ENCODE data around the gene NOL4L. TPM values are rescaled to one million over a fixed set of nuclear protein-coding genes. Genes with fewer than 3 reads are reported as not detected.

The NOL4L gene
- total and polyA plus RNA-seq, 2 donors (not counting 3 experiments of a cell fraction or from before 2014, with no cell fraction given), result 55.2 to 79.6 TPM

DNA sequence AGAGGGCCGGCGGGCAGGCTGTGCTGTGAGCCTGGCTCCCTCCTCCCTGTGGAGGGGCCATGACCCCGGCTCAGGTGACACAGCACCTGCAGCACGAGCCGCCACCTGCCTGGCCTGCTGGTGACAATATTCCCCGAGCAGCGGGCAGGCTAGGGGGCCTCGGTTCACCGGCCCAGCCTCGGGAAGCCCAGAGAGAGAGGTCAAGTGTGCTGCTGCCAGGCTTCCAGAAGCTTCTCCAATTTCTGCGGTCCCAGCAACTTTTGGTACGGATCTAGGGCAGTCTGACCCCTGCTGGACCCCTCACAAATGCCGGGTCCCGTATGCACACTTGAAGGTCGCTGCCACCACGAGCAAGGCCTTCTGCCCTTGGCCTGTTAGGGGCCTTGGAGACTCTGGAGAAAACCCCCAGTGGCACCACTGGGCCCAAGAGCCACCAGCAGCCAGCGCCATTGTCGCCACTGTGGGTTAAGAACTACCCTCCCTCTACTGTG is 38.6 kb upstream of the NOL4L start:
- H3K9me1 ChIP-seq (replicated peaks; ENCODE audit: control insufficient read depth, extremely low read depth, insufficient read depth, low read length), result no peaks in the 10 kb centered on the region
- H2AFZ ChIP-seq (ENCODE audit: low read depth, low read length), result no peak overlapping the region
- no peak overlapping the region for H3K4me3 ChIP-seq (replicated peaks in 1 of 3; ENCODE audit: insufficient read depth in 1 of 3, low read depth in 1 of 3, low read length in 3 of 3)
- CTCF ChIA-PET, result no interaction called here
- no peaks in the 10 kb centered on the region for H3K36me3 ChIP-seq (ENCODE audit: control insufficient read depth in 2 of 2, extremely low read depth in 1 of 2, insufficient read depth in 2 of 2, low read length in 2 of 2)
- BruUV-seq (replicated peaks), result no TSS peak
- intact Hi-C loops (cut with micrococcal nuclease) (no loop called here), dilution Hi-C loops (cut with MboI; ENCODE audit: extremely low pct_ligation_motif_present, low sequenced_read_pairs) (no loop called here)
- TF ChIP-seq CTCF (IDR thresholded peaks at IDR 0.05; ENCODE audit: extremely low read depth in 1 of 2, insufficient read depth in 1 of 2, low read depth in 1 of 2, low read length in 2 of 2), result no peak
- TF ChIP-seq EZH2 (IDR thresholded peaks at IDR 0.05; ENCODE audit: borderline replicate concordance, low read depth, low read length, severe bottlenecking), result no peak
- no peak for TF ChIP-seq MYC (IDR thresholded peaks at IDR 0.05; ENCODE audit: low read depth, low read length)
- no peak for TF ChIP-seq FOS (IDR thresholded peaks at IDR 0.05; ENCODE audit: borderline replicate concordance, insufficient read depth, low read length)
- no peak for TF ChIP-seq POLR2A (IDR thresholded peaks at IDR 0.05; ENCODE audit: low read depth, low read length)
- no peak for TF ChIP-seq GATA2 (IDR thresholded peaks at IDR 0.05; ENCODE audit: insufficient read depth, insufficient read length, low read depth, low read length)
- TF ChIP-seq JUN (IDR thresholded peaks at IDR 0.05; ENCODE audit: borderline replicate concordance, insufficient read depth, insufficient read length, low read depth), result no peak
- TF ChIP-seq, protein P1, sequence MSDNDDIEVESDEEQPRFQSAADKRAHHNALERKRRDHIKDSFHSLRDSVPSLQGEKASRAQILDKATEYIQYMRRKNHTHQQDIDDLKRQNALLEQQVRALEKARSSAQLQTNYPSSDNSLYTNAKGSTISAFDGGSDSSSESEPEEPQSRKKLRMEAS (IDR thresholded peaks at IDR 0.05; ENCODE audit: insufficient read depth, insufficient read length), result no peak
- TF ChIP-seq POLR2AphosphoS5 (IDR thresholded peaks at IDR 0.05; ENCODE audit: insufficient read depth, low read depth, low read length), result no peak
- H4K20me1 ChIP-seq (replicated peaks; ENCODE audit: control insufficient read depth, extremely low read depth, insufficient read depth, low read length), result no peaks in the 10 kb centered on the region
- no peak overlapping the region for H3K4me2 ChIP-seq (ENCODE audit: insufficient read depth, low read length)
- no peaks in the 10 kb centered on the region for H3K4me1 ChIP-seq (ENCODE audit: control insufficient read depth, extremely low read depth, insufficient read depth, low read length)
- H3K27ac ChIP-seq (ENCODE audit: insufficient read depth, low read depth, low read length), result no peak overlapping the region
- no peak overlapping the region for H3K9ac ChIP-seq (replicated peaks; ENCODE audit: extremely low read depth, insufficient read depth, low read length)
- POLR2A ChIA-PET, result no interaction called here
- no peak for DNase-seq (ENCODE audit: low read depth, low spot score)
- no peak for FAIRE-seq
- peaks cover 0 to 6% of the 10 kb centered on the region in 2 experiments for H3K27me3 ChIP-seq (ENCODE audit: control insufficient read depth in 2 of 2, insufficient read depth in 2 of 2, low read length in 2 of 2)
- no peaks in the 10 kb centered on the region for H3K79me2 ChIP-seq (ENCODE audit: control insufficient read depth, insufficient read depth, low read length)
- H3K9me3 ChIP-seq (replicated peaks; ENCODE audit: control insufficient read depth, insufficient read depth, low read length), result no peaks in the 10 kb centered on the region

Measured in endothelial cell of umbilical vein (primary cell).